Measurements from ENCODE around the gene CMIP.
"Not testable (repeated sequence)": the region's sequence is repeated elsewhere in the genome, so short reads cannot be mapped to it uniquely, and the experiment has no call there.

Gene CMIP

GRCh38 chr16:81517629-81518438 is 73.2 kb downstream of the CMIP start:
- no peak for DNase-seq (ENCODE audit: low read depth)

- DNase-seq (ENCODE audit: low read depth) = no peak
Observed at GRCh38 chr16:81518439-81518757, 73.8 kb downstream of the CMIP start.

GRCh38 chr16:81519301-81520150 is 74.9 kb downstream of the CMIP start:
- no peak for DNase-seq (ENCODE audit: low read depth)

DNA sequence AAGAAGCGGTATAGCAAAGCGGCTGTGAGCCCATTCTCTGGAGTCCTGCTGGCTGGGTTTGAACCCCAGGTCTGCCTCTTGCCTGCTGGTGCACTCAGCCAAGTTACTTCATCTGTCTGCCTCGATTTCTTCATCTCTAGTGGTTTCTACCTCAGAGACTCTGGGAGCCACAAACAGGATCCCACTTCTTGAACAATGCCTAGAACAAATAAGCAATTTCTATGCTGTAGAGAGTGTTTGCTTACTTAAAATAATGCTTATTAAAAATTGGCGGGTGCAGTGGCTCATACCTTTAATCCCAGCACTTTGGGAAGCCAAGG is 75.5 kb downstream of the CMIP start:
- DNase-seq (ENCODE audit: low read depth) = no peak

- DNase-seq (ENCODE audit: low read depth) = no peak
Observed at GRCh38 chr16:81520560-81521135, 76.0 kb downstream of the CMIP start.

GRCh38 chr16:81521141-81521626 is 76.6 kb downstream of the CMIP start:
- DNase-seq (ENCODE audit: low read depth) = peak; percentile 58

- no peak for DNase-seq (ENCODE audit: low read depth)
Observed at GRCh38 chr16:81522108-81522701, 77.6 kb downstream of the CMIP start.

DNA sequence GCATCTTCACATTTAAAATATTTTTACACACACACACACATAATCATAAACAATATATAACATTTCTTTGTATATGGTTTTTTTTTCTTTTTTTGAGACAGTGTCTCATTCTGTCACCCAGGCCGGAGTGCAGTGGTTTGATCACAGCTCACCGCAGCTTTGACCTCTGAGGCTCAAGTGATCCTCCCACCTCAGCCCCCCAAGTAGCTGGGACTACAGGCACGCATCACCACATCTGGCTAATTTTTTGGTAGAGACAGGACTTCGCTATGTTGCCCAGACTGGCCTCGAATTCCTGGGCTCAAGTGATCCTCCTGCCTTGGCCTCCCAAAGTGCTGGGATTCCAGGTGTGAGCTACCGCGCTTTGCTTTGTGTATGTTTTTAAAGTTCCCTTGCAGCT is 78.2 kb downstream of the CMIP start:
- not testable (repeated sequence) for DNase-seq (ENCODE audit: low read depth)

- no peak for DNase-seq (ENCODE audit: low read depth)
Observed at GRCh38 chr16:81523387-81524115, 78.9 kb downstream of the CMIP start.

DNA sequence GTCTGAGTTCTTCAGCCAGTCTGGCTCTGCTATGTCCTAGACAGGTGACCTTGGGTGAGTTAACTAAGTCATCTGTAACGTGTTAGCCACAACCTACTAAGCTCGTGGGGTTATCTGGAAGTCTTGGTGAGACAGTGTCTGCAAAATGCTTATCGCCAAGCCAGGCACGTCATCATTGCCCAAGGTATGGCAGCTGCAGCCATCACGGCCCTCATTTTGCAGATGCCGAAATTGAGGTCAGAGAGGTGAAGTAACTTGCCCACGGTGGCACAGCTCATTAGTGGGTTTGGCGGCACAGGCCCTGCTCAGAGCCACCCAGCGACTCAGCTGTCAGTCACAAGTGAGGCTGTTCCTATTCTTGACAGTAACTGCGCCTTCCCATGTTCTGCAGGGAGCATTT is 79.8 kb downstream of the CMIP start:
- DNase-seq (ENCODE audit: low read depth) = no peak

DNA sequence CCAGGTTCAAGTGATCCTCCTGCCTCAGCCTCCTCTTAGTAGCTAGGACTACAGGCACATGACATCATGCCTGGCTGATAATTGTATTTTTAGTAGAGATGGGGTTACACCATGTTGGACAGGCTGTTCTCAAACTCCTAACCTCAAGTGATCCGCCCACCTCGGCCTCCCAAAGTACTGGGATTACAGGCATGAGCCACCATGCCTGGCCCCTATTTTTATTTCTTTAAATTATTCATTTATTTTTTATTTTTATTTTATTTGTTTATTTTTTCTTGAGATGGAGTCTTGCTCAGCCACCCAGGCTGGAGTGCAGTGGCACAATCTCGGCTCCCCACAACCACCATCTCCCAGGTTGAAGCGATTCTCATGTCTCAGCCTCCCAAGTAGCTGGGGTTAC is 80.3 kb downstream of the CMIP start:
- not testable (repeated sequence) for DNase-seq (ENCODE audit: low read depth)

DNA sequence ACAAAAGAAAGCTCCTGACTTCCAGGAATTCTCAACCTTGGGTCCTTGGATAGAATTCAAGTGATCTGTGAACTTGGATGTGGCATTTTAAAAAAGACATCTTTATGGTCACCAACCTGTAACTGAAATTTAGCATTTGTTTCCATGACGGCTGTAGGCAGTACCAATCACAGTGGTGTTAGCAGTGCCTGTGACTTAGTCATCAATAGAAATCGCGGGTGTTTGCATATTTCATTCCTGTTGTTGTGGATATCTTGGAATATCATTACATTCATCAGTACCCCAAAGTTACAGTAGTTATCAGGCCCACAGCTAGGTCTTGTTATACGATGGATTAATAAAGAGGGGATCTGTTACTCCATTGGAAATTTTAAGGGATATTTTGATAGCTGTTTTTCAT is 81.6 kb downstream of the CMIP start:
- no peak for DNase-seq (ENCODE audit: low read depth)

DNA sequence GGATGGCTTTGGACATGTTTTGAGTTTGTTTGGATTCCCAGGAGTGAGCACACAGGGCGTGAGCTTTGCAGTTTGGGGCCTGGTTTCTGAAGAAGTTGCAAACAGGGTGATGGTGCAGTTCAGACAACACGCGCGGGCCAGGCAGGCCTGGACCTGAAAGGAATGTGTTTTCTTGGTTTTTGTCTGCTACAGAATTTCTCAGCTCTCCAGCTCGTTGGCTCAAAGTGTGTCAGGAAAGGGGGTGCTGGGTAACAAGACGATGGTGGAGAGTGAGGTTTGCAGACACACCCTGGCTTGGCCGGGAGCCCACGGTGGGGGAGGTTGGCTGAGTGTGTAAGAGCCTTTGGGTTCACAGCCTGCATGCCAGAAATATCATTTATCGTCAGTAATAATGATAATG is 82.3 kb downstream of the CMIP start:
- no peak for DNase-seq (ENCODE audit: low read depth)

GRCh38 chr16:81527477-81528178 is 83.0 kb downstream of the CMIP start:
- DNase-seq (ENCODE audit: low read depth) = no peak

GRCh38 chr16:81528256-81528655 is 83.6 kb downstream of the CMIP start:
- DNase-seq (ENCODE audit: low read depth) = no peak

- no peak for DNase-seq (ENCODE audit: low read depth)
Observed at GRCh38 chr16:81530296-81530721, 85.7 kb downstream of the CMIP start.

- DNase-seq (ENCODE audit: low read depth) = no peak
Observed at GRCh38 chr16:81530814-81531213, 86.2 kb downstream of the CMIP start.

- no peak for DNase-seq (ENCODE audit: low read depth)
Observed at GRCh38 chr16:81531419-81531821, 86.8 kb downstream of the CMIP start.

DNA sequence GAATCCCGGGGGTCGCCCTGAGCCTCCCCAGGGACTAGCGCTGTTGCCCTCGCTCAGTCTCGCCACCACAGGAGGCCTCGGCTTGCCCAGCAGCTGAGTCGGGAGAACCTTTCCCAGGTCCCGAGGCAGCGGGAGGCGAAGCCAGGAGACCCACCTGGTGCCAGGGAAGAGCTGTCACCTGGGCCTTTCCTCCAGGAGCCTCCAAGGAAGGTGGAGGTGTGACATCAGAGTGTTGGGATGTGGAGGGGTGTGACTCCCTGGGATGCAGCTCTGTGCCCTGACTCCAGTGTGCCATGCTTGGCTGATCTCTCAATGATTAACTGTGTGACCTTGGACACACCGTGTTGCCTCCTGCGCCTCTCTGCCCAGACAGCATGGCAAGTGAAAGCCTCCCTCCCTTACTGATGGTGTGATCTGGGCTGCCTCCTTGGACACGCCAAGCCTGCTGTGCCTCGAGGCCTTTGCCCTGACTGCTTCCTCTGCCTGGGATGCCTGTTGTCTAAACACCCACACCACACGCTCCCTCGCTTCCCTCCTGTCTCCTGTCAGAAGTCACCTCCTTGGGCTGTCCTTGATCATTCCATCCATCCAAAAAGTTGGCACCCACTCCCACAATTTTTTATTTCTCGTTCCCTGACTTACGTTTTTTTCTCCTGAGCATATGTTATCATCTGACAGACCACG is 88.0 kb downstream of the CMIP start:
- no peak for DNase-seq (ENCODE audit: low read depth)

DNA sequence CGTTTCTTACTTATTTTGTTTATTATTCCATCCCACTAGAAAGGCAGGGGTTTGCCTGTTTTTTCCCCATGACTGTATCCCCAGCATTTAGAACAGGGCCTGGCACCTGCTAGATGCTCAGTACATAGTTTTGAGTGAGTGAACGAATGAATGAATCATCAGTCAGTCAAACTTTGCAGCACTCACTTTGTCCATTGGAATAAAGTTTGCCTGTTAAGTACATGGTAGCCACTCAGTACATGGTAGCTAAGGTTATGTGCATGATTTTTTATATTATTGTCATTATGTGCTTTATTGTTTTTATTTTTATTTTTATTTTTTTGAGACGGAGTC is 88.5 kb downstream of the CMIP start:
- no peak for DNase-seq (ENCODE audit: low read depth)

Data from activated T-cell treated with anti-CD3 and anti-CD28 coated beads for 1 hour (primary cell).